OCI-LY7 (cell line): ENCODE data around the gene PDE11A. TPM values are rescaled to one million over a fixed set of nuclear protein-coding genes. Genes with fewer than 3 reads are reported as not detected.

Experiments used
- BruUV-seq: library from RNA; stranded (reverse); fragments of 400-500 nt; replicated peaks from 2 replicates; lab custom pipeline; 2021; lab: Mats Ljungman, UMichigan
- CTCF ChIA-PET: fragments of 300-600 bp; sonication (Branson Sonifier 250); formaldehyde crosslinking; loops from one replicate; lab custom pipeline; 2022; ENCODE audit warnings: antibody characterized with exemption; ENCODE audit not compliant: unreplicated experiment; lab: Charles Lee
- POLR2A ChIA-PET: fragments of 300-600 bp; sonication (Branson Sonifier 250); formaldehyde crosslinking; loops from one replicate; lab custom pipeline; 2022; ENCODE audit warnings: antibody characterized with exemption; lab: Charles Lee
- DNase-seq: peaks from one replicate; pipeline ENCODE4 v3.0.0-alpha.2; 2015; ENCODE audit warnings: low spot score
- H2AFZ ChIP-seq: fragments of 200-600 bp; sonication (generic), shearing (Covaris generic); 2 replicates; pipeline ENCODE4 v1.6.1; 2014; ENCODE audit warnings: mild to moderate bottlenecking, antibody characterized with exemption, low read length, moderate library complexity
- H3K27ac ChIP-seq: fragments of 200-600 bp; sonication (generic); 2 replicates; pipeline ENCODE4 v1.5.1; 2014; ENCODE audit warnings: mixed run types, low read depth, mild to moderate bottlenecking, moderate library complexity, low read length, inconsistent platforms; ENCODE audit not compliant: poor library complexity, severe bottlenecking
- H3K36me3 ChIP-seq: fragments of 200-600 bp; sonication (generic); 2 replicates; pipeline ENCODE4 v1.6.1; 2014; ENCODE audit warnings: mild to moderate bottlenecking, antibody characterized with exemption, low read length, moderate library complexity, mixed read lengths; ENCODE audit not compliant: insufficient read depth
- H3K4me1 ChIP-seq: fragments of 200-600 bp; sonication (generic); 2 replicates; pipeline ENCODE4 v1.5.1; 2014; ENCODE audit warnings: mild to moderate bottlenecking, low read length; ENCODE audit not compliant: insufficient read depth, poor library complexity, severe bottlenecking
- H3K4me2 ChIP-seq: fragments of 200-600 bp; sonication (generic); 2 replicates; pipeline ENCODE4 v1.6.1; 2014; ENCODE audit warnings: mild to moderate bottlenecking, low read length
- H3K4me3 ChIP-seq: fragments of 200-600 bp; sonication (generic); 2 replicates; pipeline ENCODE4 v1.5.1; 2014; ENCODE audit warnings: mild to moderate bottlenecking, low read depth, low read length; ENCODE audit not compliant: poor library complexity, severe bottlenecking
- H3K79me2 ChIP-seq: fragments of 200-600 bp; sonication (generic); 2 replicates; pipeline ENCODE4 v1.6.1; 2016; ENCODE audit warnings: low read depth, mild to moderate bottlenecking, low read length, moderate library complexity, mixed read lengths; ENCODE audit not compliant: insufficient read depth
- H3K9me2 ChIP-seq: fragments of 200-600 bp; sonication (generic); 2 replicates; pipeline ENCODE4 v1.6.1; 2016; ENCODE audit warnings: mild to moderate bottlenecking, low read length, mixed read lengths; ENCODE audit not compliant: insufficient read depth
- H3K9me3 ChIP-seq: fragments of 200-600 bp; sonication (generic); 2 replicates; pipeline ENCODE4 v1.6.1; 2014; ENCODE audit warnings: mild to moderate bottlenecking, mixed run types, low read length, mixed read lengths
- H4K20me1 ChIP-seq: fragments of 200-600 bp; sonication (generic); 2 replicates; pipeline ENCODE4 v1.6.1; 2014; ENCODE audit warnings: mild to moderate bottlenecking, antibody characterized with exemption, low read length, moderate library complexity, mixed read lengths; ENCODE audit not compliant: insufficient read depth
- EZH2phosphoT487 ChIP-seq: fragments of 200-600 bp; sonication (generic); IDR thresholded peaks from 2 replicates; pipeline ENCODE4 v1.6.1; 2018; ENCODE audit warnings: low read depth, borderline replicate concordance, mild to moderate bottlenecking, mixed run types, antibody characterized with exemption, low read length, moderate library complexity, mixed read lengths
- intact Hi-C: fragments of 100-400 bp; cut with micrococcal nuclease; formaldehyde crosslinking; loops from one replicate; pipeline ENCODE4 v1.10.0; 2022; ENCODE audit not compliant: unreplicated experiment
- total RNA-seq, 2 experiments: library from RNA; depleted of rRNA in 1 of 2; stranded (reverse); fragments of >200 nt in 1 of 2; shearing (Covaris generic) in 1 of 2; gene quantifications; 2 replicates each; pipeline ENCODE4 v1.2.3, GENCODE V29; 2014 to 2022
- TF ChIP-seq, protein P1 (sequence below): fragments of 200-600 bp; sonication (generic); conservative IDR thresholded peaks from 2 replicates; pipeline ENCODE4 v1.5.1; 2014; ENCODE audit warnings: mild to moderate bottlenecking, antibody characterized with exemption, low read length, moderate library complexity, mixed read lengths

Gene PDE11A
- total RNA-seq, 2 experiments from 2014 or later, result 0.03 TPM; not detected in 1

DNA sequence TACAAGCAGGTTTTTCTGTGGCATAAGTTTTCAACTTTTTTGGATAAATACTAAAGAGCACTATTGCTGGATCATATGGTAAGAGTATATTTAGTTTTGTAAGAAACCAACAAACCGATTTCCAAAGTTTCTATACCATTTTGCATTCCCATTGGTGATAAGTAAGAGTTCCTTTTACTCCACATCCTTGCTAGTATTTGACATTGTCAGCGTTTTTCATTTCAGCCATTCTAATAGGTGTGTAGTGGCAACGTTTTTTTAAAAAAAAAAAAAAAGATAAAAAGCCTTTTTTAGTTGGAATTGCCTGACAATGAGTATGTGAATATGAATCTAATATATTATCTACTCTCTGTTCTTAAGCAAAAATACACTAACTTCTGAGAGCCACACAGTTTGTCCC lies 494.1 kb downstream of the PDE11A start:
- intact Hi-C loops, result no loop called here
- Histone ChIP-seq H3K4me3 (no peak overlapping the region), H4K20me1 (no peaks in the 10 kb centered on the region), H2AFZ (no peak overlapping the region), H3K4me2 (no peak overlapping the region), H3K36me3 (no peaks in the 10 kb centered on the region), H3K9me2 (no peaks in the 10 kb centered on the region), H3K9me3 (no peaks in the 10 kb centered on the region), H3K27ac (no peak overlapping the region), H3K79me2 (no peaks in the 10 kb centered on the region), H3K4me1 (no peaks in the 10 kb centered on the region)
- no peak for DNase-seq
- POLR2A ChIA-PET, result interaction anchor here (1.0 kb wide), 1 partner anchor 86 kb away, joined by 3 read pairs; no protein-coding TSS in a partner anchor
- CTCF ChIA-PET, result no interaction called here
- no peak for TF ChIP-seq EZH2phosphoT487
- TF ChIP-seq, protein P1, sequence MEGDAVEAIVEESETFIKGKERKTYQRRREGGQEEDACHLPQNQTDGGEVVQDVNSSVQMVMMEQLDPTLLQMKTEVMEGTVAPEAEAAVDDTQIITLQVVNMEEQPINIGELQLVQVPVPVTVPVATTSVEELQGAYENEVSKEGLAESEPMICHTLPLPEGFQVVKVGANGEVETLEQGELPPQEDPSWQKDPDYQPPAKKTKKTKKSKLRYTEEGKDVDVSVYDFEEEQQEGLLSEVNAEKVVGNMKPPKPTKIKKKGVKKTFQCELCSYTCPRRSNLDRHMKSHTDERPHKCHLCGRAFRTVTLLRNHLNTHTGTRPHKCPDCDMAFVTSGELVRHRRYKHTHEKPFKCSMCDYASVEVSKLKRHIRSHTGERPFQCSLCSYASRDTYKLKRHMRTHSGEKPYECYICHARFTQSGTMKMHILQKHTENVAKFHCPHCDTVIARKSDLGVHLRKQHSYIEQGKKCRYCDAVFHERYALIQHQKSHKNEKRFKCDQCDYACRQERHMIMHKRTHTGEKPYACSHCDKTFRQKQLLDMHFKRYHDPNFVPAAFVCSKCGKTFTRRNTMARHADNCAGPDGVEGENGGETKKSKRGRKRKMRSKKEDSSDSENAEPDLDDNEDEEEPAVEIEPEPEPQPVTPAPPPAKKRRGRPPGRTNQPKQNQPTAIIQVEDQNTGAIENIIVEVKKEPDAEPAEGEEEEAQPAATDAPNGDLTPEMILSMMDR, result no peak
- no TSS peak for BruUV-seq

DNA sequence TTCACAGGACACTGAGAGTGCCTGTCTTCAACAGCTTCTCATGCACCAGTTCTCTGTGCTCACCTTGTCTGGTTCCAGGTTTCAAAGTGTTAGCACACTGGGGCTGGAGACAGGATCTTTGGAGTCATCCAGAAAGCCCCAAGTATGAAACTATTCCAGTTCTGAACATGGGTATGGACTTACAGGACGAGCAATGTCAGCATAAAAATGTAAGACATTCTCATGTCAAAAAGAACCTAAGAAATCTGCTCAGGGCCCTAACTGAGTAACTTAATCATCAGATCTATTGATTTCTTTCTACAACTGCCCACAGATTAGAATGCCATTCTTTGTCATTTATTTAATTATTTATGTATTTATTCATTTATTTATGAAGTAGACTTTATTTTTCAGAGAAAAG lies 495.5 kb downstream of the PDE11A start:
- BruUV-seq, result no TSS peak
- H3K9me2 ChIP-seq, result no peaks in the 10 kb centered on the region
- ChIA-PET CTCF (no interaction called here), POLR2A (no interaction called here)
- H3K27ac ChIP-seq, result no peak overlapping the region
- no peak for DNase-seq
- no peak overlapping the region for H3K4me3 ChIP-seq
- no peak overlapping the region for H2AFZ ChIP-seq
- intact Hi-C loops, result no loop called here
- no peaks in the 10 kb centered on the region for H3K9me3 ChIP-seq
- no peaks in the 10 kb centered on the region for H3K36me3 ChIP-seq
- no peak overlapping the region for H3K4me2 ChIP-seq
- H3K79me2 ChIP-seq, result no peaks in the 10 kb centered on the region
- H4K20me1 ChIP-seq, result no peaks in the 10 kb centered on the region
- TF ChIP-seq, protein P1, result no peak
- no peak for TF ChIP-seq EZH2phosphoT487
- H3K4me1 ChIP-seq, result no peaks in the 10 kb centered on the region

DNA sequence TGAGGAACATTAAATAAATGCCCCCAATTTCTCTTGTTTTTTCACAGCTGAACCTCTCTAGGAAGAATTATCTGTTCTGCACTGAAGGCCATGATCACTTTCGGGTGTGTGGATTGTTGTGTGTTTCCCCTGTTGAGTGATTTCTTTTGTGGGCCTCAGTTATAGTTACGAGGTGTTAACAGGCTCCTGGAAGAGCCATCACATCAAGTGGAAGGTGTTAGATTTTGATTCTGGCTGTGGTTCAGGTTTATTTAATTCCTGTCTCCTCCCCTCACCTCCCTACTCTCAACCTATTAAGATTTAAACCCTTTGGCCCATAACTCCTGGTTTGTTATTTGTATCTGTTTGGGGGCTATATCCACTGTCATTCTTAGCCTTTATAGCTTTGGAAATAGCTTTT lies 497.2 kb downstream of the PDE11A start:
- no peak overlapping the region for H3K27ac ChIP-seq
- no TSS peak for BruUV-seq
- H3K9me3 ChIP-seq, result no peaks in the 10 kb centered on the region
- TF ChIP-seq EZH2phosphoT487, result no peak
- TF ChIP-seq, protein P1, result no peak
- H3K4me2 ChIP-seq, result no peak overlapping the region
- H3K36me3 ChIP-seq, result no peaks in the 10 kb centered on the region
- intact Hi-C loops, result no loop called here
- no peaks in the 10 kb centered on the region for H3K4me1 ChIP-seq
- ChIA-PET CTCF (no interaction called here), POLR2A (no interaction called here)
- H3K4me3 ChIP-seq, result no peak overlapping the region
- H3K79me2 ChIP-seq, result no peaks in the 10 kb centered on the region
- DNase-seq, result no peak
- no peak overlapping the region for H2AFZ ChIP-seq
- no peaks in the 10 kb centered on the region for H4K20me1 ChIP-seq
- H3K9me2 ChIP-seq, result no peaks in the 10 kb centered on the region
